H1 (cell line): Measurements from ENCODE around the gene UBE2D2. TPM values are rescaled to one million over a fixed set of nuclear protein-coding genes. Genes with fewer than 3 reads are reported as not detected.

Source experiments
- CEBPB ChIP-seq: IDR thresholded peaks from 2 replicates; pipeline ENCODE4 v1.6.1; 2012; ENCODE audit warnings: low read depth, low read length
- POLR2AphosphoS5 ChIP-seq: IDR thresholded peaks from 2 replicates; pipeline ENCODE4 v1.6.1; 2011; ENCODE audit warnings: low read depth, low read length
- POU5F1 ChIP-seq: IDR thresholded peaks from 2 replicates; pipeline ENCODE4 v1.6.1; 2011; ENCODE audit warnings: low read depth, mild to moderate bottlenecking, low read length, moderate library complexity
- RBBP5 ChIP-seq: IDR thresholded peaks from 2 replicates; pipeline ENCODE4 v1.7.1; 2012; ENCODE audit warnings: low read depth, mild to moderate bottlenecking, inconsistent platforms, low read length, moderate library complexity, borderline replicate concordance
- RXRA ChIP-seq: IDR thresholded peaks from 2 replicates; pipeline ENCODE4 v1.6.1; 2011; ENCODE audit warnings: low read depth, mild to moderate bottlenecking, low read length, moderate library complexity; ENCODE audit not compliant: insufficient read depth
- SP1 ChIP-seq: IDR thresholded peaks from 2 replicates; pipeline ENCODE4 v1.6.1; 2011; ENCODE audit warnings: low read depth, low read length
- SP4 ChIP-seq: IDR thresholded peaks from 2 replicates; pipeline ENCODE4 v1.6.1; 2012; ENCODE audit warnings: low read length, inconsistent platforms
- TAF1 ChIP-seq: IDR thresholded peaks from 2 replicates; pipeline ENCODE4 v1.6.1; 2011; ENCODE audit warnings: mild to moderate bottlenecking, low read depth, low read length
- TEAD4 ChIP-seq: IDR thresholded peaks from 2 replicates; pipeline ENCODE4 v1.6.1; 2012; ENCODE audit warnings: low read depth, low read length, inconsistent platforms, mixed read lengths
- YY1 ChIP-seq: IDR thresholded peaks from 2 replicates; pipeline ENCODE4 v1.6.1; 2011; ENCODE audit warnings: low read depth, mild to moderate bottlenecking, low read length
- polyA plus RNA-seq, 7 experiments: library from polyadenylated mRNA; depleted of rRNA in 3 of 7; stranded (reverse) in 5 of 7; unstranded in 2 of 7; fragments of >200 nt in 5 of 7; fragments of 200-250 nt in 2 of 7; gene quantifications; 1 replicate in 5 of 7; 2 replicates in 1 of 7; 4 replicates in 1 of 7; pipeline versions ENCODE4 v1.2.1 to v1.2.3, GENCODE V29; 2011 to 2013; ENCODE audit warnings: missing spikeins in 2 of 7, mixed read lengths in 2 of 7
- total RNA-seq: library from RNA; stranded (reverse); fragmentation: NEBNext Ultra II Directional; extraction: Animal tissue kit (Norgen Biotek cat#: 25700); gene quantifications from 2 replicates; pipeline ENCODE4 v1.2.1, GENCODE V29; 2021
- TF ChIP-seq, protein P1 (sequence below): fragments of 300-600 bp; sonication (generic); IDR thresholded peaks from 2 replicates; pipeline ENCODE4 v1.7.1; 2012; ENCODE audit warnings: low read length, moderate library complexity, mild to moderate bottlenecking, inconsistent platforms; ENCODE audit not compliant: insufficient replicate concordance

The UBE2D2 gene
- total and polyA plus RNA-seq, 2 of the 8 experiments (the other 6 are each of a cell fraction or from before 2014, with no cell fraction given), result 66.9 to 203 TPM

DNA sequence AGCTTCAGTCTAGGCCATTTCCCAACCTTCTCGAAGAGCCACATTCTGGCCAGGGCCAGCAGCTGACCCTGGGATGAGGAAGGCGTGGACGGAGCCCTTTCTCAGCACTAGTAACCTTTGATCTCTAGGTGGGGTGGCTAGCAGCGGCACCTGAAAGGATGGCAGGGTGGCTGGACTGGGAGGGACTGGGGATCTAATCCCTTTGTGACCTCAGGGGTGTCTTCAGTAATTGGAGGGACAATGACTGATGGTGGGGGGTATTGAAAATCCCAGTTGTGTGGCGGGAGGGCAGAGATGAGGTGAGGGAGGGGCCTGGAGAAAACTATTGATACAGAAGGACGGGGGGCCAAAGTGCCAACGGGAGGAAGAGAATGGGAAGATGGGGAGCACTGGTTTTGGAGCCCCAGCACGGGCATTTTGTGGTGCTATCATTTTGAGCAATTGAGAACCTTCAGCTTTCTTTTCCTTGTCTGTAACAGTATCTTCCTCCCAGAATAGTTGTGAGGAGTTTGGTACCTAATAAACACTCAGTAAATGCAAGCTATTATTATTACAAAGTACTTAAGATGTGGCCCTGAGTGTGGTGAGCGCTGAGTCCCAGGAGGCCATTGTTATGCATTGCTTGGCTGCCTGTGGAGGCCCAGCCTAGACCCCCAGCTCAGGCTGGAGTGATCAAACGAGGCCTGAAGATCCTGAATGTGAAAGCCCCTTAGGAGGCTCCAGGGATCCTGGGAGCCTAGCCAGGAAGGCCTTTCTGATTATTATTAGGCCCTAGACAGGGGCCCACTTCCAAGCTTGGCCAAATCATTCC lies 37.3 kb upstream of the UBE2D2 start (continued):
- TF ChIP-seq RBBP5, result peak; percentile 60; the same call in 1 of the 2 replicates
- no peak for TF ChIP-seq SP4
- TF ChIP-seq, protein P1, sequence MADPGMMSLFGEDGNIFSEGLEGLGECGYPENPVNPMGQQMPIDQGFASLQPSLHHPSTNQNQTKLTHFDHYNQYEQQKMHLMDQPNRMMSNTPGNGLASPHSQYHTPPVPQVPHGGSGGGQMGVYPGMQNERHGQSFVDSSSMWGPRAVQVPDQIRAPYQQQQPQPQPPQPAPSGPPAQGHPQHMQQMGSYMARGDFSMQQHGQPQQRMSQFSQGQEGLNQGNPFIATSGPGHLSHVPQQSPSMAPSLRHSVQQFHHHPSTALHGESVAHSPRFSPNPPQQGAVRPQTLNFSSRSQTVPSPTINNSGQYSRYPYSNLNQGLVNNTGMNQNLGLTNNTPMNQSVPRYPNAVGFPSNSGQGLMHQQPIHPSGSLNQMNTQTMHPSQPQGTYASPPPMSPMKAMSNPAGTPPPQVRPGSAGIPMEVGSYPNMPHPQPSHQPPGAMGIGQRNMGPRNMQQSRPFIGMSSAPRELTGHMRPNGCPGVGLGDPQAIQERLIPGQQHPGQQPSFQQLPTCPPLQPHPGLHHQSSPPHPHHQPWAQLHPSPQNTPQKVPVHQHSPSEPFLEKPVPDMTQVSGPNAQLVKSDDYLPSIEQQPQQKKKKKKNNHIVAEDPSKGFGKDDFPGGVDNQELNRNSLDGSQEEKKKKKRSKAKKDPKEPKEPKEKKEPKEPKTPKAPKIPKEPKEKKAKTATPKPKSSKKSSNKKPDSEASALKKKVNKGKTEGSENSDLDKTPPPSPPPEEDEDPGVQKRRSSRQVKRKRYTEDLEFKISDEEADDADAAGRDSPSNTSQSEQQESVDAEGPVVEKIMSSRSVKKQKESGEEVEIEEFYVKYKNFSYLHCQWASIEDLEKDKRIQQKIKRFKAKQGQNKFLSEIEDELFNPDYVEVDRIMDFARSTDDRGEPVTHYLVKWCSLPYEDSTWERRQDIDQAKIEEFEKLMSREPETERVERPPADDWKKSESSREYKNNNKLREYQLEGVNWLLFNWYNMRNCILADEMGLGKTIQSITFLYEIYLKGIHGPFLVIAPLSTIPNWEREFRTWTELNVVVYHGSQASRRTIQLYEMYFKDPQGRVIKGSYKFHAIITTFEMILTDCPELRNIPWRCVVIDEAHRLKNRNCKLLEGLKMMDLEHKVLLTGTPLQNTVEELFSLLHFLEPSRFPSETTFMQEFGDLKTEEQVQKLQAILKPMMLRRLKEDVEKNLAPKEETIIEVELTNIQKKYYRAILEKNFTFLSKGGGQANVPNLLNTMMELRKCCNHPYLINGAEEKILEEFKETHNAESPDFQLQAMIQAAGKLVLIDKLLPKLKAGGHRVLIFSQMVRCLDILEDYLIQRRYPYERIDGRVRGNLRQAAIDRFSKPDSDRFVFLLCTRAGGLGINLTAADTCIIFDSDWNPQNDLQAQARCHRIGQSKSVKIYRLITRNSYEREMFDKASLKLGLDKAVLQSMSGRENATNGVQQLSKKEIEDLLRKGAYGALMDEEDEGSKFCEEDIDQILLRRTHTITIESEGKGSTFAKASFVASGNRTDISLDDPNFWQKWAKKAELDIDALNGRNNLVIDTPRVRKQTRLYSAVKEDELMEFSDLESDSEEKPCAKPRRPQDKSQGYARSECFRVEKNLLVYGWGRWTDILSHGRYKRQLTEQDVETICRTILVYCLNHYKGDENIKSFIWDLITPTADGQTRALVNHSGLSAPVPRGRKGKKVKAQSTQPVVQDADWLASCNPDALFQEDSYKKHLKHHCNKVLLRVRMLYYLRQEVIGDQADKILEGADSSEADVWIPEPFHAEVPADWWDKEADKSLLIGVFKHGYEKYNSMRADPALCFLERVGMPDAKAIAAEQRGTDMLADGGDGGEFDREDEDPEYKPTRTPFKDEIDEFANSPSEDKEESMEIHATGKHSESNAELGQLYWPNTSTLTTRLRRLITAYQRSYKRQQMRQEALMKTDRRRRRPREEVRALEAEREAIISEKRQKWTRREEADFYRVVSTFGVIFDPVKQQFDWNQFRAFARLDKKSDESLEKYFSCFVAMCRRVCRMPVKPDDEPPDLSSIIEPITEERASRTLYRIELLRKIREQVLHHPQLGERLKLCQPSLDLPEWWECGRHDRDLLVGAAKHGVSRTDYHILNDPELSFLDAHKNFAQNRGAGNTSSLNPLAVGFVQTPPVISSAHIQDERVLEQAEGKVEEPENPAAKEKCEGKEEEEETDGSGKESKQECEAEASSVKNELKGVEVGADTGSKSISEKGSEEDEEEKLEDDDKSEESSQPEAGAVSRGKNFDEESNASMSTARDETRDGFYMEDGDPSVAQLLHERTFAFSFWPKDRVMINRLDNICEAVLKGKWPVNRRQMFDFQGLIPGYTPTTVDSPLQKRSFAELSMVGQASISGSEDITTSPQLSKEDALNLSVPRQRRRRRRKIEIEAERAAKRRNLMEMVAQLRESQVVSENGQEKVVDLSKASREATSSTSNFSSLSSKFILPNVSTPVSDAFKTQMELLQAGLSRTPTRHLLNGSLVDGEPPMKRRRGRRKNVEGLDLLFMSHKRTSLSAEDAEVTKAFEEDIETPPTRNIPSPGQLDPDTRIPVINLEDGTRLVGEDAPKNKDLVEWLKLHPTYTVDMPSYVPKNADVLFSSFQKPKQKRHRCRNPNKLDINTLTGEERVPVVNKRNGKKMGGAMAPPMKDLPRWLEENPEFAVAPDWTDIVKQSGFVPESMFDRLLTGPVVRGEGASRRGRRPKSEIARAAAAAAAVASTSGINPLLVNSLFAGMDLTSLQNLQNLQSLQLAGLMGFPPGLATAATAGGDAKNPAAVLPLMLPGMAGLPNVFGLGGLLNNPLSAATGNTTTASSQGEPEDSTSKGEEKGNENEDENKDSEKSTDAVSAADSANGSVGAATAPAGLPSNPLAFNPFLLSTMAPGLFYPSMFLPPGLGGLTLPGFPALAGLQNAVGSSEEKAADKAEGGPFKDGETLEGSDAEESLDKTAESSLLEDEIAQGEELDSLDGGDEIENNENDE, result peak; percentile 77
- TF ChIP-seq RXRA, result peak; percentile 56; the same call in 1 of the 2 replicates
- 0 out of 2 replicates have a peak, but pooled peaks have one; percentile 18 for TF ChIP-seq POLR2AphosphoS5
- peak; percentile 80 for TF ChIP-seq SP1
- peak; percentile 99 for TF ChIP-seq POU5F1
- peak; percentile 74 for TF ChIP-seq YY1
- TF ChIP-seq TEAD4, result 0 out of 2 replicates have a peak, but pooled peaks have one; percentile 0
- no peak for TF ChIP-seq TAF1
- no peak for TF ChIP-seq CEBPB
